Activated CD4-positive, alpha-beta T cell treated with anti-CD3 and anti-CD28 coated beads, Interleukin-2, amount 50 U/mL, for 48 hours (primary cell): ENCODE results near the gene AKR1E2.

ENCODE experiments used
- DNase-seq, 2 experiments: peaks; one replicate each; pipeline ENCODE4 v3.0.0-alpha.2; 2020

AKR1E2 gene

DNA sequence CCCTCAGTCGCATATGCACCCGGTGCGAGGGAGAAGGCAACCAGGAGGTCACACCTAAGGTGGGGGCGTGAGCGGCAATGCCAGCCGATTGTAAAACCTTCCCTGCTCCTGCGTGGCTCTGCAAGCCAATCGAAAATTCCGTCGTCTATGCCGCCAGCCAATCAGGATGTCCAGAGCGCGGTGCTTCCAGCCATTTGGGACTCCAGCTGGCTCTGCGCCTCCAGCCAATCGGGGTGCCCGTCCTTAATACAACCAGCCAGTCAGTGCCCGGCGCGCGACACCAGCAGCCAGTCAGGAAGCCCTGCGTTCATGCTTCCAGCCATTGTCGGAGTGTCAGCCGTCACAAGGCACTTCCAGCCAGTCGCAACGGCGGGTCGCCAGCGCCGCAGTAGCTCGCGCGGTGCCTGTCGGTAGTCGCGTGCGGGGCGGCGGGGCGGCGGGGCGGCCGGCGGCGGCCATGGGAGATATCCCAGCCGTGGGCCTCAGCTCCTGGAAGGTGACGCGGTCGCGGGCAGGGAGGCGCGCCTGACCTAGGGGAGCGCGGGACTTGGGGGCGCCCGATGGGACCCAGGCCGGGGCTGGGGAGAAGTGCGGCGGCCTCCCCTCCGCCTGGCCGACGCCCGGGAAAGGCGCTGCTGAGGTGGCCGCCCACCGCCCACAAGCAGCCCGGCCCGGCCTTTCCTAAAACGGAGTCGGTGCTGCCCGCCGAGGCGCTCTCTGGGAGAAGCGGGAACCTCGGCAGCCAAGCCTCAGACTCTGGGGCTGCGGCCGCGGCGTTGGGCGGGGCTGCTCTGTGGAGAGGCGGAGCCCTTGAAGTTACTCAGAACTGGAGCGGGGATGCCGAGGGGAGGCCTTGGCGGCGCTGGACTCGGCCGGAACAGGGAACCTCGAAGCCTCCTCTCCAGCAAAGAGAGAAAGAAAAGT, at the start of gene AKR1E2:
Gene AKR1E2, plus strand, starts transcription at position 340 of the 924 bp plus-strand sequence. Its CDS starts 118 bp downstream, at position 458.
- DNase-seq, result peak; percentile 76 to 79

DNA sequence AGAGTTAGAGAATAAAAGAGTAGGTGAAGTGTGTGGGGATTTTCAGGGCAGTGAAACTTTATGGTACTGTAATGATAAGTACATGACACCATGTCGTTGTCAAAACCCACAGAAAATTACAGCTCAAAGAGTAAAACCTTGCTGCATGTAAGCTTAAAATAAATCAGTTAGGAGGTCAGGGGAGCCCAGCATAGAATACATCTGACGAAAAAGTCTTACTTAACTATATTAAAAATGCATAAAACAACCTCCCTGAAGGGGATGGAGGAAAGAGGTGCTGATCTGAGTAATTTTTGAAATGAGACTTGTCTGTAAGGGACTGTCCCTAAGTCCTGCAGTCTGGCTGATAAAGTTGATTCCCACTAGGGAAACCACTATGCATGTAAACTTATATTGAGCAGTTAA, 49.8 kb upstream of the AKR1E2 start:
- no peak for DNase-seq

DNA sequence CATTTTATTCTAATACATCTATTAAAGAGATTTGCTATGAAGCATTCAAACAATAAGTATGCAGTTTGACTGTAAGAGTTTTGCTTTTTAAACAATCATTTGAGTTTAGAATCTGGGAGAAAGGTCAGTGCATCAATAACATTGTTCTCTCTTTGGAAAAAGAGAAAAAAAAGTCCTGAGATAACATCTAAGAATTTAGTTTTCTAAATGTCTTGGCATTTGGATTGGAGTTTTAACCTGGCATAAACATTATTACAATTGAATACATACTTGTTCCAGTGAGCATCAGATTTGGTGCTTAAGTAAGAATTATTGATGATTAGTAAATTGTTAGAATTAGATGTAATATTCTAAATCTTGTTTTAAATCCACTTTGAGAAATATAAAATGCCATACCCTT, 47.2 kb upstream of the AKR1E2 start:
- no peak for DNase-seq

DNA sequence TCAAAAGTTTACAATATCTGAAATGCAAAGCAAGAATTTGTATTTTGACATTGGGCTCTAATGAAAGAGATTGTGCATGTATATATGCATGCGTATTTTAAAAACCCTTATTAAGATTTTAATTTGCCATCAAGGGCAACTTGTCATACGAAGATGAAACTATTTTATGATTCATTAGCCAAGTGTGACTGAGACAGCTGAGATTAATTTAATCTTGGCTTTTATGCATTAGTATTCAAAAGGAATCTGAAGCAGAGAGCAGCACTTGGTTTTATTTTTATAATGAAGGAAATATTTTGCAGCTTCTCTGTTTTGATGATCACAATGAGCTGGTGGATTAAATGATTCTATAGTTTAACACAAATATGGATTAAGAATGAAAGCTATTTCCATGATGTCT, 45.9 kb upstream of the AKR1E2 start:
- DNase-seq, result no peak

- no peak for DNase-seq
These were observed 45.2 kb upstream of the AKR1E2 start for GRCh38 chr10:4780782-4781181.

DNA sequence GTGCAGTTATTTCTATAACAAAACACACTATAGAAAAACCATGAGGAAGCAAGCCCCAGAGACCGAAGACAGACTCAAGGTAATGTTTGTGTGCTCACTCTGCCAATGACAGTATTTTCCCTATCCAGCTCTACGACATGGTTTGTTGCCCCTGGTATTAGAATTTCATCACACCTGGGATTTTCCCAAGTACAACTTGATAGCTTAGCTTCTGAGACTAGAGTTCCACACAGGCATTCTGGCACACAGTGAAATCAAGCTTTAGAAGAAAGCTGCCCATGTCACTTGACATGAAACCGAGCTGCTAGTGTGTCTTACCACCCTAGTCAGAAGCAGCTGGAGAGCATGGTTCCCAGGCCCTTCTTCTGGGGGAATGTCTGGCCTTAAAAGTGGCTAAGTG, 44.1 kb upstream of the AKR1E2 start:
- DNase-seq, result no peak

DNA sequence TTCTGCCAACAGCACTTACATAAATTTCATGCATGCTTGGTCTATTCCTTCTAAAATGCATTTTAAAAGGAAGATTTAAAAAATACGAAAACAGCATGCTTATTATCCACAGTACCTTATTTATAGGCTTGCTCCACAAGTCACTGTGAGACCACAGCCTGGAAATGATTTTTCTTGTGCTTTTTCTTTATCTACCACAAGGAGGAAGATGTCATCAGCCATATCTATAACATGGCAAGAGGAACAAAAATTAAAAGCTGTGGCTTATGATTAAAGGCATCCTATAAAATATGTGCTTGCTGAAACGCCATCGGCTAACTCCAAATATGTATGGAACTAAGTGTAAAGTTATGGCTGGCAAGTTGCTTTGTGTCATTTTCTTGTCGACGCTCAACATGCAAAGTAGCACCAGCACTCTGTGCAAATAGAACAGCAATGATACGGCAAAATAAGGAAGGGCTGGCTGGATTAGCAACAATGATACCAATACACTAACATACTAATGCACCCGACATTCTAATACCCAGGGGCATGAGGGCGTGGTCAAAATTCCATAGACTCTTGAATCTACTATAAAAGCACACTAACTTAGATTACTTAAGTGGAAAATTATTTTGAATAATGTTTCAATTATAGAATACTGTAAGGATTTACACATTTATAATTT, 41.2 kb upstream of the AKR1E2 start:
- DNase-seq, result no peak

GRCh38 chr10:4786043-4786839, 39.8 kb upstream of the AKR1E2 start:
- DNase-seq, result no peak

DNA sequence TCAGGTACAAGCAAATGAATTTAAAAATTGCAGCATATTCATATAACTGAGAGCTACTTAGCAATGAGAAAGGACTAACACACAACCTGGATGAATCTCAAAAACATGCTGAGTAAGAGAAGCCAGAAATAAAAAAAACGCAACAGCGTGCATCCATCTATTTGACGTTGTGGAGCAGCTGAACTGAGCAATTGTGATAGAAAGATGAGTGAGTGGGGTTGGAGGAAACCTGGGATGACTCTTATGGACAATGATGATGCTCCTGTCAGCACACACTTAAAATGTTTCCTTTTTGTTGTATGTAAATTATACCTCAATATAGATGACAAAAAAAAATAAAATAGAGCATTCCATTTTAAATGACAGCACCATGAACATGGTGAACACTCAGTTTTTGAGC, 36.0 kb upstream of the AKR1E2 start:
- no peak for DNase-seq

DNA sequence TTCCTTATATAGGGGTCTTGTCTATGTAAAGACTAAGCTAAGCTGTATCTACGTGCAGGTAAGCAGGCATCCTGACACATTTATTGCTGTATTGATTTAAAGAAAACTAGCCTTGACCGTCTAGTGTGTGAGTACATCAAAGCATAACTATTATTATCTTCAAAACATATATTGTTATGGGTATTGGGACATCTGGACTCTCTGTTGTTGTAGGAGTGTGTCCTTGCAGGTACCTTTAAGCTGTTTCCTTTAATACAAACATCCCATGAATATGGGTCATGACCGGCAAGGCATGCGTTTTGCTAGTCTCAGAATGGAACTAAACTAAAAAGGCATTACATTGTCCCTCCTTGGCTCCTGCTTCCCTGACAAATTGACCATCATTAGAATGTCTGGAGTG, 35.1 kb upstream of the AKR1E2 start:
- no peak for DNase-seq

GRCh38 chr10:4792381-4792780, 33.6 kb upstream of the AKR1E2 start:
- DNase-seq, result no peak

- no peak for DNase-seq
These were observed 24.6 kb upstream of the AKR1E2 start for GRCh38 chr10:4801405-4801804.

GRCh38 chr10:4802711-4803487, 23.1 kb upstream of the AKR1E2 start:
- DNase-seq, result no peak

DNA sequence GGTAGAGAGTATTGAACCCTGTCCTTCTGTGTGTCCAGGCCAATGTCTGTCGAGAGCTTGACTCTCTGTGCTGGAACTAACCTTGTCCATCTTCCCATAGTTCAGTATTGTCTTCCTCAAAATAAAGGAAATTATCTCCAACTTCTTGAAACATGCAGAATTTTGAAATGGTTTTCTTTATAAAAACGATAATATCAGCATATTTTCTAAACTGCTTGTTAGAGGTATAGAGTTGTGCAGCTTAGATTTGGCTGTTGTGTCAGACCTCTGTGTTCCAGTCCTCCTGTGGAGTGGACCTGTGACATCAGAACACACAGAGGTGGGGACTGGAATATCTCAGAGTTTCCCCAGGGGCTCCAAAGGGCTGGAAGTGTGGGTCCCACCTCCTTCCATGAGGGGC, 22.2 kb upstream of the AKR1E2 start:
- DNase-seq, result no peak

DNA sequence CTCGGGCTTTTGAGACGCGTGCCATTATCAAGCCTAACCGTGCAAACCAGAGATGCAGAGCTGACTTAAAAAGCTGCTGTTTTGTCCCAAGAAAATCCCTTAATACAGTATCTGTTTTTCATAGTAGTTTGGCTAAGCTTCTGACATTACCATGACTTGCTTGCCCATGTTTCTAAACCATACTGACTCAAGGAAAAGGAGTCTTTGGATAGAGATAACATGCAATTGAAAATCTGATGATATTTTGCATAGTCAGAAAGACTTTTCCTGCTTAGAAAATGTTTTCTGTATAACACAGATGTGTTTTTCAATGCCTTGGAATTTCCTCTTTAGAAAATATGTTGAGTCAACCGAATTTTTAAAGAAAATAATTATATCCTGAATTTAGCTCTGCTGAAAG, 21.5 kb upstream of the AKR1E2 start:
- DNase-seq, result no peak

DNA sequence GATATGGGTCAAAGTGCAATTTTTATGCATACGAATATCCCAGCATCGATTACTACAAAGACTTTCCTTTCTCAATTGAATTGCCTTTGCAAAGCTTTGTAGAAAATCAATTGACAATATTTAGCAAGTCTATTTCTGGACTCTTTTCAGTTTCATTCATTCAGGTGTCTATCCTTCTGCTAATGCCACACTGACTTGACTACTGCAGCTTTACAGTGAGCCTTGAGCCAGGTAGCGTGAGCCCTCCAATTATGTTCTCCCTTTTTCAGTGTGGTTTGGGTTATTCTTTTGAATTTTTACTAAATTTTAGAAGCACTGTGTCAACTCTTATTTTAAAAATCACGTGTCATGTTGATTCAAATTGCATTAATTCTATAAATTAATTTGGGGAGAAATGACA, 19.5 kb upstream of the AKR1E2 start:
- DNase-seq, result no peak

DNA sequence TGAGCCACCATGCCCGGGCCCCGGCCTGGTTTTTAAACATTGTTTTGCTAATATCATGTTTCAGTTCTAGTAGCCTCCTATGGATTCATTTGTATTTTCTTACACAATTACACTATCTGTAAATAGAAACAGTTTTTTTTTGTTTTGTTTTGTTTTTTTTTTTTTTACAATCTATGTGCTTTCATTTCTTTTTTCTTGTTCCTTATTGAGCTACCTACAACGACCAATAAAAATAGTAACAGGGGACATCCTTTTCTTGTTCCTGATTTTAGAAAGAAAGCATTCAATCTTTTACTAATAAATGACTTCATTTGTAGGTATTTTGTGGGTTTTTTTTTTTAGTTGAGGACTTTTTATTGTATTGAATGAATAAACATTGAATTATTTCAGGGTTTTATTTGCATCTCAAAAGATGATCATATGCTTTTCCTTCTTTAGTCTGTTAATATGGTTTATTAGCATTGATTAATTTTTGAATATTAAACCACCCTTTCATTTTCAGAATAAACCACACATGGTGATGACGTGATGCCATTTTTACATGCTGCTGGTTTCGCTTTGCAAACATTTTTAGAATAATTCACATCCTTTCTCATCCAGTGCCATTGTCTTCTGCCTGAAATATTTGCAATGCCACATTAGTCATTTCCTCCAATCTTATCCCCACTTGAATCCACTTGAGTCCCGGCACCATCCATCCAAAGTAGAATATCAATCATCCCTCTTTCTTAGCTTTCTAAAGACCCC, 18.1 kb upstream of the AKR1E2 start:
- DNase-seq, result no peak

DNA sequence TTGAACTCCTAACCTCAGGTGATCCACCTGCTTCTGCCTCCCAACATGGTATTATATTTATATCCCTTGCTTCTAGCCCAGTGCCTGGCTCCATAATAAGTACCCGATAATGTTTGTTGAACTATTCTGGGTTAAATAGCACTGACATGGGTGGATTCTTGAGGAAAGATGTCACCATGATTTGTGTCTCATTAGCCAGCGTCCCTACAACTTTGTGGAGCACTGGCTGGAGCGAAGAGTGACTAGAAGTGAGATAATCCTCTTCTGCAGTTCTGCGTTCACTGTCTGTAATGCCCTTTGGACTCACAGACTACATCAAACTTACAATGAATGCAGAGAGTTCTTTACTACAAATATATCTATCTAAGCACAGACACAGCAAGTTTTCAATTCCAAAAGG, 16.9 kb upstream of the AKR1E2 start:
- DNase-seq, result no peak

- DNase-seq, result no peak
These were observed 15.9 kb upstream of the AKR1E2 start for GRCh38 chr10:4810092-4810491.

GRCh38 chr10:4812046-4812445, 14.0 kb upstream of the AKR1E2 start:
- DNase-seq, result no peak

GRCh38 chr10:4813023-4813422, 13.0 kb upstream of the AKR1E2 start:
- no peak for DNase-seq

- no peak for DNase-seq
These were observed 12.5 kb upstream of the AKR1E2 start for GRCh38 chr10:4813496-4813895.
